ENCODE measurements around the gene PSMD13. TPM values are rescaled to one million over a fixed set of nuclear protein-coding genes. Genes with fewer than 3 reads are reported as not detected.
A peak's percentile ranks its signal among the peaks of the same experiment; 100 is the strongest.
"Not testable (repeated sequence)": the region's sequence is repeated elsewhere in the genome, so short reads cannot be mapped to it uniquely, and the experiment has no call there.

PSMD13 gene
- total and polyA plus RNA-seq, 2 of the 13 experiments (the other 11 are each of a cell fraction or from before 2014, with no cell fraction given), result 83.0 to 117 TPM

DNA sequence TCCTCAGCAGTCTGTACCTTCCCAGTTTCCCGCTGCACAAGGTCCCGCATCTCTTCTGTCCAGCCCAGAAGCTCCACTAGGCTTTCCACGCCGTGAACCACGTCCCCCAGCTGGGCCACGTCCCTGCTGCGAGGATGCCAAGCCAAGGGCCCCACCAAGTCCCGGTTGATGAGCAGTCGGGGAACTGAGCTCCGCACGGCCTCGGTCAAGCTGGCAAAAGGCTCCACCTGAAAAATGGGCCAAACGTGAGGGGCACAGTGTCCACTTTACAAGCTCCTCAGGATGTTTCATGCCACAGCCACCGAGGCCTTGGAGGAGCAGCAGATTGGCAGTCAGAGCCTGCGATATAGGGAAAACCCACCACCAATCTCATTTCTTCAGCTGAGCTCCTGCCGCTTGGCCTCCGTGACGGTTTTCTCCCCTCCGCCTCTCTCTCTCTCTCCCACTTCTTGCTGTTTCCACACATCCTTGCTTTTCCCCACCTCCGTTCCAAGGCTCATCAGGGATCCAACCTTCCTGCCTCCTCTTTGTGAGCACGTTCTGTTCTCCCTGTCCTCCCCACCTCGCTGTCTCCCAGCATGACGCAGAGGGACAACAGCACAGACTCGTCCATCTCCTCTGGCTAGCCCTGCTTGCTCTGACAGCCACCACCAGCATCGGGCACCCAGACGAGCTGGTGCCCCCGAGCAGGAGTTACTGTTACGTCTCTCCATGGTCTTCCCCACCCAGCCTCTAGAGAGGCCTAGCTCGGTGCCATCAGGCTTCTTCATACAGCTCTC lies 17.8 kb upstream of the PSMD13 start:
- FAIRE-seq (no peak), ATAC-seq (no peak), DNase-seq (ENCODE audit: low spot score) (no peak)
- WGBS (ENCODE audit: low lambda C conversion rate), result 90% methylated on average over 24 of the region's 29 CpGs
- no TSS peak for BruUV-seq (replicated peaks)
- no peaks in the 10 kb centered on the region for H3K79me2 ChIP-seq (ENCODE audit: insufficient read depth, low read length)
- H3K27ac ChIP-seq (ENCODE audit: extremely low read length, insufficient read depth, low read length), result no peak overlapping the region
- H3K4me2 ChIP-seq (ENCODE audit: low read depth, low read length), result no peak overlapping the region
- peaks cover 24% of the 10 kb centered on the region for H3K4me1 ChIP-seq (ENCODE audit: insufficient read depth, low read length)
- no peaks in the 10 kb centered on the region for H3K27me3 ChIP-seq (ENCODE audit: control insufficient read depth in 1 of 2, insufficient read depth in 2 of 2, low read length in 2 of 2)
- H2AFZ ChIP-seq (ENCODE audit: low read length), result no peak overlapping the region
- ChIA-PET POLR2A (interaction anchor here (1.1 kb wide), 1 partner anchor 12 kb away, joined by 3 read pairs; the partner anchor contains the start of genes BET1L and RIC8A), CTCF (ENCODE audit: low intra/inter-chr PET ratio, low total read pairs) (no interaction called here)
- TF ChIP-seq THYN1 (CRISPR knock-in tag; IDR thresholded peaks at IDR 0.05; ENCODE audit: borderline replicate concordance, low read depth) (no peak), AGO2 (optimal IDR thresholded peaks at IDR 0.05; ENCODE audit: low read depth, low read length) (peak; percentile 49)
- H3K9me3 ChIP-seq (ENCODE audit: low read length), result no peaks in the 10 kb centered on the region
- no peaks in the 10 kb centered on the region for H4K20me1 ChIP-seq (ENCODE audit: insufficient read depth, low read length)
- in situ Hi-C loops (cut with HindIII; ENCODE audit: extremely low pct_ligation_motif_present, low pct_unique_long_range_greater_than_20kb) (no loop called here), intact Hi-C loops (cut with micrococcal nuclease; ENCODE audit: unreplicated experiment) (no loop called here)
- H3K4me3 ChIP-seq (replicated peaks in 1 of 3; ENCODE audit: insufficient read depth in 1 of 3, low read depth in 2 of 3, low read length in 3 of 3), result no peak overlapping the region
- H3K9ac ChIP-seq (ENCODE audit: insufficient read depth, low read depth, low read length), result no peak overlapping the region
- H3K36me3 ChIP-seq (replicated peaks in 1 of 2; ENCODE audit: control insufficient read depth in 1 of 2, insufficient read depth in 2 of 2, low read length in 2 of 2), result peaks cover 10 to 26% of the 10 kb centered on the region in 2 experiments; a peak in 4 of 5 replicates

DNA sequence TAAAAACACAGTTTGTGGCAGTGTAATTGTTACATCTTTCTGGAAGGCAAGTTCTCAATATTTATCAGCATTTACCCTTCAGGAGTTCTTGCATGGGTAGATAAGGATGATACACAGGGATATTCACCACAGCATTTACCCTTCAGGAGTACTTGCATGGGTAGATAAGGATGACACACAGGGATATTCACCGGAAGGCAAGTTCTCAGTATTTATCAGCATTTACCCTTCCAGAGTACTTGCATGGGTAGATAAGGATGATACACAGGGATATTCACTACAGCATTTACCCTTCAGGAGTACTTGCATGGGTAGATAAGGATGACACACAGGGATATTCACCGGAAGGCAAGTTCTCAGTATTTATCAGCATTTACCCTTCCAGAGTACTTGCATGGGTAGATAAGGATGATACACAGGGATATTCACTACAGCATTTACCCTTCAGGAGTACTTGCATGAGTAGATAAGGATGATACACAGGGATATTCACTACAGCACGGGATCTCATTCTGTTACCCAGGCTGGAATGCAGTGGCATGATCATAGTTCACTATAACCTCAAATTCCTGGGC lies 16.0 kb upstream of the PSMD13 start:
- CTCF ChIA-PET (ENCODE audit: low intra/inter-chr PET ratio, low total read pairs); in situ Hi-C loops (cut with HindIII; ENCODE audit: extremely low pct_ligation_motif_present, low pct_unique_long_range_greater_than_20kb): not testable (repeated sequence)

More for the DNA sequence above, 16.0 kb upstream of the PSMD13 start:
- H2AFZ ChIP-seq (ENCODE audit: low read length); H3K4me3 ChIP-seq (replicated peaks in 1 of 3; ENCODE audit: insufficient read depth in 1 of 3, low read depth in 2 of 3, low read length in 3 of 3); ATAC-seq; H4K20me1 ChIP-seq (ENCODE audit: insufficient read depth, low read length); DNase-seq (ENCODE audit: low spot score); H3K27ac ChIP-seq (ENCODE audit: extremely low read length, insufficient read depth, low read length); H3K4me2 ChIP-seq (ENCODE audit: low read depth, low read length); H3K79me2 ChIP-seq (ENCODE audit: insufficient read depth, low read length); H3K9ac ChIP-seq (ENCODE audit: insufficient read depth, low read depth, low read length); FAIRE-seq; POLR2A ChIA-PET; intact Hi-C loops (cut with micrococcal nuclease; ENCODE audit: unreplicated experiment); H3K27me3 ChIP-seq (ENCODE audit: control insufficient read depth in 1 of 2, insufficient read depth in 2 of 2, low read length in 2 of 2); BruUV-seq (replicated peaks); H3K9me3 ChIP-seq (ENCODE audit: low read length): not testable (repeated sequence)
- Histone ChIP-seq H3K4me1 (ENCODE audit: insufficient read depth, low read length) (peaks cover 19% of the 10 kb centered on the region), H3K36me3 (replicated peaks in 1 of 2; ENCODE audit: control insufficient read depth in 1 of 2, insufficient read depth in 2 of 2, low read length in 2 of 2) (peaks cover 4 to 17% of the 10 kb centered on the region in 2 experiments; a peak in 3 of 5 replicates)
- WGBS (ENCODE audit: low lambda C conversion rate), result 92% methylated on average over 2 of the region's 3 CpGs

Data from HepG2 (cell line).